Testis (tissue), 3 donors: Measurements from ENCODE around the gene GOLGA6L10. TPM values are rescaled to one million over a fixed set of nuclear protein-coding genes. Genes with fewer than 3 reads are reported as not detected.

ENCODE experiments used
- polyA plus RNA-seq: library from polyadenylated mRNA; stranded (reverse); fragments of 350-450 nt; fragmentation: Illumina TruSeq; extraction: RNeasy Lipid Tissue Mini Kit (QIAGEN cat#74804); gene quantifications from one replicate; pipeline ENCODE4 v1.2.3, GENCODE V29; 2014; ENCODE audit warnings: low read depth, low replicate concordance; ENCODE audit not compliant: insufficient read depth
- total RNA-seq, 2 donors: library from RNA; depleted of rRNA; stranded (reverse); fragments of >200 nt; gene quantifications; one replicate each; pipeline ENCODE4 v1.2.3, GENCODE V29; 2016

The GOLGA6L10 gene
- total and polyA plus RNA-seq, 3 donors from 2014 or later, result 7.2 to 23.3 (median 12.8) TPM

Other genes starting within 250 kb of the GOLGA6L10 start
- gene EFL1, start 86.7 kb downstream of the GOLGA6L10 start, total RNA-seq, result 10 to 100 TPM; 30.6 to 34.3 TPM
- gene EFL1, start 86.7 kb downstream of the GOLGA6L10 start, polyA plus RNA-seq, result 35.0 TPM
- gene SAXO2, start 86.7 kb downstream of the GOLGA6L10 start, total RNA-seq, result 10 to 100 TPM; 22.1 to 28.0 TPM
- 35.2 TPM for gene SAXO2, start 86.7 kb downstream of the GOLGA6L10 start, polyA plus RNA-seq
- 10 to 100 TPM; 13.8 to 20.6 TPM for gene GOLGA6L9, start 80.3 kb upstream of the GOLGA6L10 start, total RNA-seq
- gene GOLGA6L9, start 80.3 kb upstream of the GOLGA6L10 start, polyA plus RNA-seq, result 10.1 TPM
- 100 to 1,000 TPM; 567 to 887 TPM for gene RPS17, start 191.0 kb upstream of the GOLGA6L10 start, total RNA-seq
- 995 TPM for gene RPS17, start 191.0 kb upstream of the GOLGA6L10 start, polyA plus RNA-seq